Spleen (tissue), 7 donors: ENCODE data around the gene ARL8B.

Experiments used
- CTCF ChIP-seq, 11 experiments: fragments of 200-600 bp in 7 of 11; fragments of 450-650 bp in 4 of 11; sonication (generic) in 4 of 11; IDR thresholded peaks in 8 of 11; conservative IDR thresholded peaks in 3 of 11; 1 replicate in 7 of 11; 2 replicates in 4 of 11; pipeline versions ENCODE4 v1.4.0 to v1.8.0; 2016 to 2021; ENCODE audit warnings: antibody characterized with exemption in 11 of 11, inconsistent platforms in 4 of 11, mild to moderate bottlenecking in 1 of 11
- POLR2A ChIP-seq, 3 donors: fragments of 450-650 bp; IDR thresholded peaks; one replicate each; pipeline ENCODE4 v1.5.1; 2017; ENCODE audit warnings: antibody characterized with exemption in 3 of 3, mild to moderate bottlenecking in 1 of 3
- donor health status: DM: no; HTN: no; CAD: no; lungs with moderate emphysema.
- donor health status: DM: no; HTN: no; CAD: no.
- donor health status: DM: no; HTN: no; CAD: no.

- TF ChIP-seq CTCF (IDR thresholded peaks at IDR 0.05 in 8 of 11, conservative IDR thresholded peaks at IDR 0.05 in 3 of 11) (peak in 9 of 11 experiments; percentile 23 to 62 (median 47)), POLR2A (IDR thresholded peaks at IDR 0.05) (no peak)
These were observed 14.3 kb downstream of the ARL8B start for GRCh38 chr3:5136211-5136918.
